ENCODE data around the gene CISH.
A peak's percentile ranks its signal among the peaks of the same experiment; 100 is the strongest.

The CISH gene

DNA sequence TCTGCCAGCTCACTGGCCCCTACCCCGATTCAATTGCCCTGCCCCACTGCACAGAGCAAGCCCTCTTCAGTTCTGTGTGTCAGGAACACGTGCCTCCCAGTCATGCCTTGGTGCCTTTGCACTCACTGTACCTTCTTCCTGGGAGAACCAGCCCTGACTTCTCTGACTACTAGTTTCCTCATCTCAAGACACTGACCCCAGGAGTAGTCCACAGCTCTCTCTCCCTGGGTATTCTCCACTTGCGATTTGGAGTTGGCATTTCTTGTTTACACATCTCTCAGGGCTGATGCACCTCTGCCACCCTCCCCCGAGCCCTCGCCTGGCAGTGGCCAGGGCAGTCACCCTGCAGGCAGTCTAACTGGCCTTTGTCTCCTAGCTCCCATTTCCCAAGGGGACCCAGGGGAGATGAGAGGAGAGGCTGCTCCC lies 5.7 kb downstream of the CISH start:
- H3K4me3 ChIP-seq, result no peak overlapping the region
- H3K27ac ChIP-seq, result peak overlapping the region; percentile 44 to 49
- TF ChIP-seq, protein P1, sequence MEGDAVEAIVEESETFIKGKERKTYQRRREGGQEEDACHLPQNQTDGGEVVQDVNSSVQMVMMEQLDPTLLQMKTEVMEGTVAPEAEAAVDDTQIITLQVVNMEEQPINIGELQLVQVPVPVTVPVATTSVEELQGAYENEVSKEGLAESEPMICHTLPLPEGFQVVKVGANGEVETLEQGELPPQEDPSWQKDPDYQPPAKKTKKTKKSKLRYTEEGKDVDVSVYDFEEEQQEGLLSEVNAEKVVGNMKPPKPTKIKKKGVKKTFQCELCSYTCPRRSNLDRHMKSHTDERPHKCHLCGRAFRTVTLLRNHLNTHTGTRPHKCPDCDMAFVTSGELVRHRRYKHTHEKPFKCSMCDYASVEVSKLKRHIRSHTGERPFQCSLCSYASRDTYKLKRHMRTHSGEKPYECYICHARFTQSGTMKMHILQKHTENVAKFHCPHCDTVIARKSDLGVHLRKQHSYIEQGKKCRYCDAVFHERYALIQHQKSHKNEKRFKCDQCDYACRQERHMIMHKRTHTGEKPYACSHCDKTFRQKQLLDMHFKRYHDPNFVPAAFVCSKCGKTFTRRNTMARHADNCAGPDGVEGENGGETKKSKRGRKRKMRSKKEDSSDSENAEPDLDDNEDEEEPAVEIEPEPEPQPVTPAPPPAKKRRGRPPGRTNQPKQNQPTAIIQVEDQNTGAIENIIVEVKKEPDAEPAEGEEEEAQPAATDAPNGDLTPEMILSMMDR (IDR thresholded peaks at IDR 0.05), result no peak

DNA sequence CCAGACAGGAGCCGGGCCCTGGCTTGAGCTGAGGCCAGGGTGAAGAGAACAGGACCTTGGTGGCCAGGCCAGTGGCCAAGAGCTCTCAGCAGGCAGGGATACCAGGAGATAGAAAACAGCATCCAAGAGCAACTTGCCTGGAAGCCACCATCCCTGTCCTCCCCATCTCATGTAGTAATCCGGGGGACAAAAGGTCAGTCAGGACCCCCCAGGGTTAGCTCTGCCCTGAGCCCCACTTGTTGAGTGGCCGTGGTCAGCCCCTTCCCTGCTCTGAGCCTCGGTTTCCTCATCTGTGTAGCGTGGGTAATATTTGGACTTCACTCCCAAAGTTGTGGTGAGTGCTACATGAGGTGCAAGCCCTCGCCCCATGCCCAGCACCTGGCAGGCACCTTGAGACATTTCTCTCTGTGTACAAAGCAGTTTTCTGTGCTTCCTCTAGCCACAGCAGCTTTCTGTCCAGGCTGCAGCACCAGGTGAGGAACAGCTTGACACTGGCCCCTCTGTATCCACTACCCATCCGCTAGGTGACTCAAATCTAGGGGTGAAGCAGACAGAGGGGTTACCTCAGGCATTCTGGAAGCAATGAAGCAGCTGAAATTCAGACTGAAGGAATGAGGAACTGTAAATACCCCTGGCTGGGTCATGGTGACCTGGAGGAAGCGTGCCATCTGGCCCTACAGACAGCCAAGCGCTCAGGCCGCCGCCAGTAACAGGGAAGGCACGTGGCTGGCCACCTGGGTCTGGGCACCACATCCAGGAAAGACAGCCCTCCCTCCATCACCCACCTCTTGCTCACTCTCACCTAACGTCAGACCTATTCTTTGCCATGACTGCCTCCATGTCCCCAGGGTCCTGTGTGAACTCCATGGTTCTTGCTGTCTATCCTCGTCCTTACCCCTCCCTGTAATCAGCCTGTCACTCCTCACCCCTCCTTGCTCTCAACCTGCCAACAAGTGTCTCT lies 6.7 kb downstream of the CISH start:
- H3K4me3 ChIP-seq, result no peak overlapping the region
- DNase-seq (ENCODE audit: low spot score), result no peak
- peak overlapping the region; percentile 44 to 49 for H3K27ac ChIP-seq
- TF ChIP-seq, protein P1 (IDR thresholded peaks at IDR 0.05), result no peak

More for the DNA sequence above, 5.7 kb downstream of the CISH start:
- DNase-seq (ENCODE audit: low spot score), result no peak

DNA sequence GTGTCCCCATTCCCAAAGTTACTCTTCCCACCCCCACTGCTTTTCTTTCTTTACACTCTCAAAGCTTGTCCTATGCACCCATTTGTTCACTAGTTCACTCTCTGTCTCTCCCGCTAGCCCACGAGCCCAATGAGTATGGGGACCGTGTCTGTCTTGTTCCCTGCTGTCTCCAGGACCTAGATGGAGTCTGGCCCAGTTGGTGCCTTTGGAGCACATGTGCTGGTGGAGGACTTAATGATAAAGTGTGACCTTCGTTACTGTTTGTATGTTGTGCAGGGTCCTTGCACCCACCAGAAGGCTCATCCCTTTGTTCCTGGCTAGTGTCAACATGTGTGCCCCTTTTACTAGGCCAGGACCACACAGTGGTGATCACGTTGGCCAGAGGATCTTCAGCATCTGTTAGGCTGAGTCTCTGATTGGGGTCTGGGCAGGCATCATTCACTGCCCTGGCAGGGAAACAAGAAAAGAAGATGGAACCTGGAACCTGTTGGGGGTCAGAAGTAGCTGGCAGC lies 7.4 kb downstream of the CISH start:
- peak overlapping the region; percentile 44 to 49 for H3K27ac ChIP-seq
- TF ChIP-seq, protein P1 (IDR thresholded peaks at IDR 0.05), result no peak

DNA sequence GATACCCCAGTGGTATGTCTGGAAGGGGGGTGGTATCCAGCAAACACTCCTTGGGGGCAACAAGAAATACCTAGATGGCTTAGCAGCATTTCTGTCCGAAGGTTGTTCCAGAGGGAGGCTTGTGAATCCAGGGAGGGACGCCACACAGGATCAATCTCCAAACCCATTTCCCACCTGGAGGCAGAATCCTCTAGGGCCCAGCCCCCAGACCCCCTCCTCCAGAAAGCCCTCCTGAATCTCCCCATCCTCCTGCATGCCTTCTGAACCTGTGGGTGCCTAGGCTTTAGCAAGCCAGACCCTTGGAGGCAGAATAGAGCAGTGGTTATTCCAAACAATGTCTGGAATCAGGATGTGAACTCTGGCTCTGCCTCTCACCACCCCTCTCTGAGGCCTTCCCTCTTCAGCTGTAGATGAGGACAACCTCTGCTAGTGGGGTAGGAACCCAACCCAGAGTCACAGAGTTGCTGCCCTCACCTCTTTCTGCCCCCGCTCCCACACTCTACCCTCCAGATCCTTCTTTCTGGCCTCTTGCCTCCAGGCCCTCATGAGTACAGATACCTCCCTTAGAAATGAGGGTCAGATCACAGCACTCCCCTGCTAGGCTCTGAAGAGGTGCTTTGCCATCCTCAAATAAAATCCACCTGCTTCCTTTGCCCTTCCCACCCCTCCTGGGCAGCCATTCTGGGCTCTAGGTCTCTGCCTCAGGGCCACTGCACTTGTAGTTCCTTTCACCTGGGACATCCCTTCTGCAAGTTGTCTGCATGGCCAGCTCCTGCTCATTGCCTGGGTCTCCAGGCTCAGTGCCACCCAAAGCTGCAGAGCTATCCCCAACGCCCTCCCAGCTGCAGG lies 8.1 kb downstream of the CISH start:
- Histone ChIP-seq H3K4me3 (no peak overlapping the region), H3K27ac (peak overlapping the region; percentile 93 to 96)
- no peak for DNase-seq (ENCODE audit: low spot score)
- TF ChIP-seq, protein P1 (IDR thresholded peaks at IDR 0.05), result no peak

More for the DNA sequence above, 7.4 kb downstream of the CISH start:
- DNase-seq (ENCODE audit: low spot score), result no peak
- H3K4me3 ChIP-seq, result no peak overlapping the region

DNA sequence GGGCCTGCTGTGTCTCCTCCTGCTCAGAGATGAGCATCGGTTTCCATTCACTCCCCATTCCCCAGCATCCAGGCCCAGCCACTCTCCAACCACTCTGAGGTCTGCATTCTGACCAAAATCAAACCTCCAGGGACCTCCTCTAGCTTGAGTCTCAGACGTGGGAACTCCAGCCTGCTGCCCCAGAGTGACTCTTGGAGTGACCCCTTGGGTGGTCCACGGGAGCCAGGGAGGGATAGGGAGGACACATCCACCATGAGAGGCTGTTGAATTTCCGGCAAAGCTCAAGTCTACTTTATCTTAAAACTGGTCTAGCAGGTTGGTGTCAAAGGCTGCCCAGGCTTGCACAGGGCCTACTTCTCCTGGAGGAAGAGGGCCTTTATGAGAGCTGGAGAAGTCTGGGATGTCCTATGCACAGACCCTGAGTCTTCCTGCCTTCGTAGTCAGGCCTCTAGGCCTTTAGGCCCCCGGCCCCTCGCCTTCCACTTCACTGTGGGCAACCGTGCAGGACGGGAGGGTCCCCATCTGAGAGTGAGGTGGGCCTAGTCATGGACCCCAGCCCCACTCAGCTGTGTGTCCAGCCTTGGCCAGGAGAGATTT lies 8.9 kb downstream of the CISH start:
- TF ChIP-seq, protein P1 (IDR thresholded peaks at IDR 0.05), result no peak
- no peak for DNase-seq (ENCODE audit: low spot score)
- Histone ChIP-seq H3K27ac (peak overlapping the region; percentile 93 to 96), H3K4me3 (no peak overlapping the region)

DNA sequence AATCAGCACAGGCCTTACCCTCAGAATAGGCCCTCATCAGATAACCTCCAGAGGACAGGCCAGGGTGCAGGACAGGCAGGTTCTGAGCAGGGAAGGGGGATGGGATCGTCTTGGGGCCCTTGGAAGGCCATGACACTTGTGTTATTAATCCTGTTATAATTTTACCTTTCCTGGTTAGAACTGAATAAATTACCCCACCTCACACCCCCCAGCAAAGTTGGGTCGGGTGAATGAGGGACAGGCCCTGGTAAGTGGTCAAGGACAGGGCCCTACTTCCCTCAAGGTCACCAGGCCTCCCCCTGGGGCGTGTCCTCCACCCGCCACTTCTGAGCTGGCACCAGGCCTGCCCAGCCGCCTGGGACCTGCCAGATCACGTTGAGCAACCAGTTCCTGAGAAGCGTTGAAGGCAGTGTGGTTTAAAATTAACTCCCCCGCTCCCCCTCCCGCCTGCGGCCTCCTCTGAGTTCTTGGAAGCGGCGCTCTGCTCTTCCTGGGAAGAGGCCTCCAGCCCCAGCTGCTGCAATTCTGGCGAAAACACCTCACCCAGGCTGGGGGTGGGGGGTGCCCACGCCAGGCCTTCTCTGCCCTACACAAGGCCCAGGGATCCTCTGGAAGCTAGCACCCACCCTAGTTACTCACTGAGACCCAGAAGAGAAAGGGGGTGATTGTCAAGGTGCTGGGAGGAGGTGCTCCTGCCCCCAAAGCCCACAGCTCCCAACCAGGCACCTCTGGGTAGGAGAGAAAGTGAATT lies 10.6 kb downstream of the CISH start:
- Histone ChIP-seq H3K27ac (peak overlapping the region; percentile 93 to 96), H3K4me3 (peak overlapping the region; percentile 60)
- TF ChIP-seq, protein P1 (IDR thresholded peaks at IDR 0.05), result no peak
- DNase-seq (ENCODE audit: low spot score), result peak; percentile 98

Measured in coronary artery (tissue), 2 donors.